Suprapubic skin (tissue), 4 donors: ENCODE data around the gene LRCH1.

Experiments used
- CTCF ChIP-seq, 2 donors: fragments of 200-600 bp in 1 of 2; fragments of 450-650 bp in 1 of 2; sonication (generic) in 1 of 2; IDR thresholded peaks; one replicate each; pipeline ENCODE4 v1.5.1; 2016 to 2019; ENCODE audit warnings: antibody characterized with exemption in 2 of 2, mild to moderate bottlenecking in 1 of 2, moderate library complexity in 1 of 2
- POLR2A ChIP-seq, 2 donors: fragments of 450-650 bp; IDR thresholded peaks; one replicate each; pipeline ENCODE4 v1.6.1; 2017; ENCODE audit warnings: antibody characterized with exemption in 2 of 2, mild to moderate bottlenecking in 2 of 2, moderate library complexity in 2 of 2
- POLR2AphosphoS5 ChIP-seq, 3 donors: sonication (generic); formaldehyde crosslinking; IDR thresholded peaks; one replicate each; pipeline ENCODE4 v1.6.1; 2017; ENCODE audit warnings: antibody characterized with exemption in 3 of 3

- no peak for TF ChIP-seq CTCF (IDR thresholded peaks at IDR 0.05)
- no peak for TF ChIP-seq POLR2A (IDR thresholded peaks at IDR 0.05)
- TF ChIP-seq POLR2AphosphoS5 (IDR thresholded peaks at IDR 0.05) = no peak
Measured at GRCh38 chr13:46783504-46783903, 230.5 kb downstream of the LRCH1 start.
